ENCODE data around the gene ZCWPW1. TPM values are rescaled to one million over a fixed set of nuclear protein-coding genes. Genes with fewer than 3 reads are reported as not detected.

The ZCWPW1 gene
- total and polyA plus RNA-seq, 2 donors (not counting 1 experiment from before 2014, with no cell fraction given): 11.3 to 28.0 TPM

DNA sequence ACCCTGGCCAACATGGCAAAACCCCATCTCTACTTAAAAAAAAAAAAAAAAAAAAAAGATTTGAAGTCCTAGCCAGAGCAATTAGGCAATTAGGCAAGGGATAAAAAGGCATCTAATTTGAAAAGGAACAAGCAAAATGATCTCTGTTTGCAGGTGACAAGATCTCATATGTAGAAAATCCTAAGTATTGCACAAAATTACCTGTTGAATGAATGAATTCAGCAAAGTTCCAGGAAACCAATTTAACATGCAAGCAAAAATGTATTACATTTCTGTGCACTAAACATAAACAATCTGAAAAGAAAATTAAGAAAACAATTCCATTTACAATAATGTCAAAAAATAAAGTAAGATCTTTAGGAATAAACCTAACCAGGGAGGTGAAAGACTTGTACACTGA is 65.4 kb downstream of the ZCWPW1 start:
- Histone ChIP-seq H3K9me3 (ENCODE audit: control extremely low read depth in 1 of 3, control insufficient read depth in 2 of 3, insufficient read depth in 1 of 3, low read length in 2 of 3) (no peaks in the 10 kb centered on the region), H3K4me1 (ENCODE audit: control insufficient read depth in 2 of 2, insufficient read depth in 2 of 2, low read length in 2 of 2) (peaks cover 38 to 46% of the 10 kb centered on the region in 2 donors), H3K27me3 (replicated peaks in 1 of 4; ENCODE audit: control extremely low read depth in 1 of 4, control insufficient read depth in 3 of 4, insufficient read depth in 4 of 4, low read length in 3 of 4) (no peaks in the 10 kb centered on the region), H2AFZ (ENCODE audit: insufficient read depth, low read depth, low read length, poor library complexity, severe bottlenecking) (no peak overlapping the region), H3K79me2 (ENCODE audit: control insufficient read depth, insufficient read depth, low read length) (no peaks in the 10 kb centered on the region), H3K4me3 (ENCODE audit: control extremely low read depth in 1 of 5, extremely low read depth in 1 of 5, insufficient read depth in 1 of 5, low read depth in 2 of 5, low read length in 4 of 5) (no peak overlapping the region), H4K20me1 (ENCODE audit: control insufficient read depth, insufficient read depth, low read length, poor library complexity, severe bottlenecking) (no peaks in the 10 kb centered on the region), H3K9ac (ENCODE audit: low read length) (no peak overlapping the region), H3K27ac (ENCODE audit: low read length in 2 of 2) (no peak overlapping the region), H3K4me2 (replicated peaks; ENCODE audit: low read depth, low read length, poor library complexity, severe bottlenecking) (no peak overlapping the region), H3K36me3 (replicated peaks in 1 of 2; ENCODE audit: control extremely low read depth in 1 of 2, control insufficient read depth in 1 of 2, extremely low read depth in 1 of 2, insufficient read depth in 2 of 2, low read length in 1 of 2) (peaks cover 0 to 41% of the 10 kb centered on the region in 2 experiments)
- ChIA-PET POLR2A (no interaction called here), CTCF (interaction anchor here (2.0 kb wide), 1 partner anchor 44 kb away, joined by 11 read pairs; no protein-coding TSS in a partner anchor)
- intact Hi-C loops (cut with micrococcal nuclease): no loop called here
- H3K27me3 Mint-ChIP-seq: no peaks in the 10 kb centered on the region
- DNase-seq (no peak), ATAC-seq (ENCODE audit: low read depth) (no peak)
- no peaks in the 10 kb centered on the region for H3K9me3 Mint-ChIP-seq (ENCODE audit: insufficient read depth)
- no peak overlapping the region for H3K4me3 Mint-ChIP-seq
- H3K4me1 Mint-ChIP-seq: peaks cover 55% of the 10 kb centered on the region
- TF ChIP-seq, protein P1, sequence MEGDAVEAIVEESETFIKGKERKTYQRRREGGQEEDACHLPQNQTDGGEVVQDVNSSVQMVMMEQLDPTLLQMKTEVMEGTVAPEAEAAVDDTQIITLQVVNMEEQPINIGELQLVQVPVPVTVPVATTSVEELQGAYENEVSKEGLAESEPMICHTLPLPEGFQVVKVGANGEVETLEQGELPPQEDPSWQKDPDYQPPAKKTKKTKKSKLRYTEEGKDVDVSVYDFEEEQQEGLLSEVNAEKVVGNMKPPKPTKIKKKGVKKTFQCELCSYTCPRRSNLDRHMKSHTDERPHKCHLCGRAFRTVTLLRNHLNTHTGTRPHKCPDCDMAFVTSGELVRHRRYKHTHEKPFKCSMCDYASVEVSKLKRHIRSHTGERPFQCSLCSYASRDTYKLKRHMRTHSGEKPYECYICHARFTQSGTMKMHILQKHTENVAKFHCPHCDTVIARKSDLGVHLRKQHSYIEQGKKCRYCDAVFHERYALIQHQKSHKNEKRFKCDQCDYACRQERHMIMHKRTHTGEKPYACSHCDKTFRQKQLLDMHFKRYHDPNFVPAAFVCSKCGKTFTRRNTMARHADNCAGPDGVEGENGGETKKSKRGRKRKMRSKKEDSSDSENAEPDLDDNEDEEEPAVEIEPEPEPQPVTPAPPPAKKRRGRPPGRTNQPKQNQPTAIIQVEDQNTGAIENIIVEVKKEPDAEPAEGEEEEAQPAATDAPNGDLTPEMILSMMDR (IDR thresholded peaks at IDR 0.05): no peak
- no peak for TF ChIP-seq EZH2 (IDR thresholded peaks at IDR 0.05; ENCODE audit: borderline replicate concordance, insufficient read depth, low read depth, low read length, poor library complexity, severe bottlenecking)
- H3K27ac Mint-ChIP-seq: peak overlapping the region; percentile 35

- no peaks in the 10 kb centered on the region for H4K20me1 ChIP-seq (ENCODE audit: control insufficient read depth, insufficient read depth, low read length, poor library complexity, severe bottlenecking)
- Mint-ChIP-seq H3K27ac (peak overlapping the region; percentile 78), H3K4me3 (no peak overlapping the region), H3K27me3 (no peaks in the 10 kb centered on the region), H3K9me3 (ENCODE audit: insufficient read depth) (no peaks in the 10 kb centered on the region), H3K4me1 (peaks cover 32% of the 10 kb centered on the region)
- 100% methylated on average over 2 of the region's 3 CpGs for WGBS (ENCODE audit: insufficient coverage)
- no peak overlapping the region for H3K4me2 ChIP-seq (replicated peaks; ENCODE audit: low read depth, low read length, poor library complexity, severe bottlenecking)
- ChIA-PET CTCF (interaction anchor here (1.6 to 4.7 kb wide), 5 partner anchors 9 to 90 kb away, joined by 3 to 67 read pairs (median 10); no protein-coding TSS in a partner anchor), POLR2A (interaction anchor here (0.6 to 2.0 kb wide), 2 partner anchors 9 to 23 kb away, joined by 4 to 8 read pairs; no protein-coding TSS in a partner anchor)
- no peak for ATAC-seq (ENCODE audit: low read depth)
- intact Hi-C loops (cut with micrococcal nuclease): no loop called here
- no peaks in the 10 kb centered on the region for H3K27me3 ChIP-seq (replicated peaks in 1 of 4; ENCODE audit: control extremely low read depth in 1 of 4, control insufficient read depth in 3 of 4, insufficient read depth in 4 of 4, low read length in 3 of 4)
- H2AFZ ChIP-seq (ENCODE audit: insufficient read depth, low read depth, low read length, poor library complexity, severe bottlenecking): no peak overlapping the region
- H3K9ac ChIP-seq (ENCODE audit: low read length): no peak overlapping the region
- peaks cover 0 to 60% of the 10 kb centered on the region in 2 experiments for H3K36me3 ChIP-seq (replicated peaks in 1 of 2; ENCODE audit: control extremely low read depth in 1 of 2, control insufficient read depth in 1 of 2, extremely low read depth in 1 of 2, insufficient read depth in 2 of 2, low read length in 1 of 2)
- H3K9me3 ChIP-seq (ENCODE audit: control extremely low read depth in 1 of 3, control insufficient read depth in 2 of 3, insufficient read depth in 1 of 3, low read length in 2 of 3): no peaks in the 10 kb centered on the region
- peak; percentile 19 for DNase-seq
- no peak overlapping the region for H3K27ac ChIP-seq (ENCODE audit: low read length in 2 of 2)
- no peak overlapping the region for H3K4me3 ChIP-seq (ENCODE audit: control extremely low read depth in 1 of 5, extremely low read depth in 1 of 5, insufficient read depth in 1 of 5, low read depth in 2 of 5, low read length in 4 of 5)
- peaks cover 12 to 22% of the 10 kb centered on the region in 2 donors for H3K4me1 ChIP-seq (ENCODE audit: control insufficient read depth in 2 of 2, insufficient read depth in 2 of 2, low read length in 2 of 2)
- H3K79me2 ChIP-seq (ENCODE audit: control insufficient read depth, insufficient read depth, low read length): peaks cover 1% of the 10 kb centered on the region
- TF ChIP-seq, protein P1 (IDR thresholded peaks at IDR 0.05): no peak
- no peak for TF ChIP-seq EZH2 (IDR thresholded peaks at IDR 0.05; ENCODE audit: borderline replicate concordance, insufficient read depth, low read depth, low read length, poor library complexity, severe bottlenecking)
These were observed 68.2 kb downstream of the ZCWPW1 start for GRCh38 chr7:100360135-100360854.

All from B cell (primary cell).